GM15510 (cell line): ENCODE results near the gene SND1.

Source experiments
- POLR2A ChIP-seq: IDR thresholded peaks from 3 replicates; pipeline ENCODE4 v1.6.1; 2011; ENCODE audit warnings: borderline replicate concordance; ENCODE audit not compliant: insufficient read length; ENCODE audit errors: extremely low read depth

The SND1 gene

DNA sequence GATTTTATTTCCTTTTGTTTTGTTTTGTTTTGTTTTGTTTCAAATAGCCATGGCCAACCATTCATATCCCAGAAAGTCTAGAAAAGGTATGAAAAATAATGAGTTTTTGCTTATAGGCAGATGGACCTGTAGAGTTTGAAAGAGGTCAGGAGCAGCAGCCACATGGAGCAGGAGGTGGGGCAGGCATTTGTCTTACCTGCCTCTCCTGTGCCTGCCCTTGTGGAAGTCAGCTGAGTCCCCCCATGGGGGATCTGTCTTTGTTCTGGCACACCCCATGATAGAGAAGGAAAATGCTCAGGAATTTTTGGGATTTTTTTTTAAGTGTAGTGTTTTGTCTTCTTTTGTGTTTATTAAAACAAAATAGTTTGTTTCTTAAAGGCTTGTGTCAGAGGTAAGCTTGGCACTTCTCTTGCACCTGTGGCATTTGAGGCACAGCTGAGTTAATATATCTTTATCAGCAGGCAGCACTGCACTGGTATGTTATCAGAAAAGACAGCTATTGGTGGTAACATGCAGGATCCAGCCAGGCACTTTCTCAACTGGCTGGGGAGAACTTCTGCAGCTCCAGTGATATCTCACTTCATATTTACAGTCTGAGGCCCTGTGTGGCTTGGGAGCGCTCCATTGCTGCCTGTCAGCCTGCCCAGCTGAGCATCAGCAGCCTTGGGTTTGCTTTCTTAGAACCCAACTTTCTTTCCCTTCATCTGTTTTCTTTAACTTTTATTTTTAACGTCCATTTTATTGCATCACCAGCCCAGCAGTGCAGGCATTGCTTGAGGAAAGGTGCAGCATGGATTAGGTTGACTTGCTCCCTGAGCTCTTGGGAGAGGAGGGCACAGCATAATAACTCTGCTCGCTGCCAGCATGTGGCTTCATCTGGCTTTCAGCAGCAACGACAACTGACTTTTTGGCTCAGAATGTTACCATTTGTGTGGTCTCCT lies 334.9 kb downstream of the SND1 start:
- TF ChIP-seq POLR2A: no peak

DNA sequence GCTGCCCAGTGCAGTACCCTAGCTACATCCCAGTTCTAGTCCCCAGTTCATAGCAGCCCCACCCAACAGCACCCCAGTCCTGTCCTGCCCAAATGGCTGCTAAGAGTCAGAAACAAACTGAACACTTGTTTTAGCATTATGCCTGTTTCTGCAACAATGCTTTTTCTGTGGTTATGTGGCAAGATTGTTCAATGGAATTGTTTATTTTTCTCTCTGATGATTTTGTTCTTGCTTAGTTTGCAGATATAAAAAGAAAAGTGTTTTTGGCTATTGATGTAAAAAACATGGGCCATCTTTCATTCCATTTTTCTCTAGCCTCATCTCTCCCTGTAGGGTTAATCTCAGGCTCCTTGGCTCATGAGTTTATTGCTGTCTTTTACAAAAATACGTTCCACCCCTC lies 336.8 kb downstream of the SND1 start:
- no peak for TF ChIP-seq POLR2A

DNA sequence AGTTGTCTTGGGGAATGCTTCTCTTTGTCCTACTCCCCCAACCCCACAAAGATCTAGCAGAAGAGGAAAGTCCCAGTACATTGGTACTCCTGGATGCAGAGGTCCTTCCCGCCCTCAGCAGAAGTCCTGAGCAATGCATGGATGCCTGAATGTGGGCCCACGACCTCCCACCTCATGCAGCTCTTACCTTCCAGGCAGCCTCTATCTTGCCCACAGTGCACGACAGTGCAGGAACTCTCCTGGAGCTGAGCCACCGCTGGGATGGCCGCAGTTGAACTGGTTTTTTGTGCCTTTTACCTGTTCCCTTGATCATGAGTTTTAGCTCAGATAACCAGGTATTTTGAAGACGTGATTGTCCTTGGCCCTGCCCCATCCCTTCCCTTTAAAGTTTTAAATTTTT lies 341.3 kb downstream of the SND1 start:
- TF ChIP-seq POLR2A: no peak

DNA sequence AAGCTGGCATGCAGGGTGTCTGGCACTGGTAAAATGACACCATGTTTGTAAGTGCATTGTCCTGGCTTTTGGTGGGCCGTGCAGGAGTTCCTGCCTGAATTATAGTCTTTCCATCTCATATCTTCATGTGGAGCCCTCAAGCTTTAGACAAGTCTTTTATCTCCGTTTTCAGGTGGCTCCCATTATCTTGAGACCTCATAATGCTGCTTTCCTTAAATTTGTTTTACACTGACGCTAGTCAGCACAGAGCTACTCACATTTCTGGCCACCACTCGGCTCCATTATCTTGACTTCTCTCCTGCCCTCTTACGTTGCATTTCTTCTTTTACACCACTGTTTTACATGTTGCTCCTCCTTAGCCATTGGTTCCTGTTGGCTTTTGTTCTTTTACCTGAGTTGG lies 342.0 kb downstream of the SND1 start:
- no peak for TF ChIP-seq POLR2A

DNA sequence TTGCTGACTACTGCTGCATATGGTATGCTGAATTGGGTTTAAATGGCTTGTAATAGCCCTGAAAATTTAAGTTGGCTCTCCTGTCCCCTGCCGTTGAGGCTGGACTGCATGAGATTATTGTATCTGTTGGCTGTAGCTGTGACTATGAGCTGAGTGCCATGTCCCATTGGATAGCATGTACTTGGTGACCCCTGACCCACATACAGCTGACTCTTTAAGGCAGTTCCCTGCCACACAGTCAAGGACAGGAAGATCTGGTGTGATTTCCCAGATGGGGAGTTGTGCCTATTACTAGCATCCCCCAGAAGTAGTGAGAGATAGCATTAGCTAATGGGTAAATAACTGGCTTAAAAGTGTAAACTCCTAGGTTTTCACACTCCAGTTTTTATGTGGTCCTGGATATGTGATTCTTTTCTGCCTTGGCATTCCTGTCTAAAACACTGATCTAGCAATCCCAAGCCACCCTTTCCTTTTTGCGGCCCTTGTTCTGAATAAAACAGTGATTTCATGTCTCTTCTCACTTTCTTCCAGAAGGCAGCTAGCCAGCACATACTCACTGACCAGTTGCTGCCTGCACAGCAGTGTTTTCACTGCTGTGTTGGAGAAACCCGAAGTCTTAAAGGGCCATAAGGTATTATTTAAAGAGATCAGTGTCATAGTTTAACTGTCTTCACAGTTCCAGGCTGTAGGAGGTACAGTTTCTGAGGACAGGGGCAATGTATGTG lies 343.3 kb downstream of the SND1 start:
- no peak for TF ChIP-seq POLR2A

DNA sequence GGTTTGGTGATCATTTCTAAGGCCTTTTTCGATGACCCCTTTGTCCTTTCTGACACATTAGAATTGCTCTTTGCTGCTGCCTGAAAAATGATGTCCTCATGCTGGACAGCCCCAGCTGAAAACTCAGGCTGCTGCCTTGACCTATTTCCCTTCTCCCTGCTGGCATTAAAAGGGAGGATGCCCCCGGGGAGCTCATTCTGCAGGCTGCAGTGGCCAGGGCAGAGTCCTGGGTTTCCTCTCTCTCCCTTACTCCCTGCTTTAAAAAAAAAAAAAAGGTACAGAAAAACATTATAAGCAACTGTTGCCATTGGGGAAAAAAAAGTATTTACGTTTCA lies 343.9 kb downstream of the SND1 start:
- no peak for TF ChIP-seq POLR2A

DNA sequence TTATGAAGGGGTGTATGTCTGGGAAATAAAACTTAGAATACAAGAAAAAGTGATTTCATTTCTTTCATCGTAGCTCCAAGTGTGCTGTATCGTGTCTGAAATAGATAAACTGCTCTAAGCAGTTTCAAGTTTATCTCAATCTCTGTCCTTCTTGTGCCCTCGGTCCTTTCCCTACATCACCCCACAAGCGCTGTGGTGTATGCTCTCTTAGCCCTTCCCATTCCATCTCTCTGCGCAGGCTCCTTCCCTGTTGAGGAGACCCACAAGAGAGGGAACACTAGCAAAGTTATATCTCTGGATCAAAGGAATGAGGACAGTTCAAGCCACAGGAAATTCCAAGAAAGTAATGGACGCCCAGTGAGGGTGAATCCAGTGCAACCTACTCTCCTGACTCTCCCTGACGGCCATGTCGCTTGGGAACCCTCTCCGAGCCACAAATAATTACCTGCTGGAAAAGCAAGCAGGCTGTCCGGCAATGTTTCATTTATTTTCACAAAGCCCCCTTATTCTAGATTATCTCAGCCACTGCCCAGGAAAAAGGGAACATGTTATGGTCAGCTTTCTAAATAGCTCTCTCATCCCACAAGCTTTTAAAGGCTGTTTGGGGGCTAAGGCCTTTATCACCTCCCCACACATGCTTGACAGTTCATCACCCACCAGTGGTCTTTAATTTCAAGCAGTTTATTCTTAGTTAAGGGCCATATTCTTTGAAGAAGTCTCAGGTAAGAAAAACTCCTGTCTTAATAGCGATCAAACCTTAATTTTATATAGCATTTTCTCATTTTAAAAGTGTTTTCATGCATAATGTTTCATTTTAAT lies 344.5 kb downstream of the SND1 start:
- no peak for TF ChIP-seq POLR2A

DNA sequence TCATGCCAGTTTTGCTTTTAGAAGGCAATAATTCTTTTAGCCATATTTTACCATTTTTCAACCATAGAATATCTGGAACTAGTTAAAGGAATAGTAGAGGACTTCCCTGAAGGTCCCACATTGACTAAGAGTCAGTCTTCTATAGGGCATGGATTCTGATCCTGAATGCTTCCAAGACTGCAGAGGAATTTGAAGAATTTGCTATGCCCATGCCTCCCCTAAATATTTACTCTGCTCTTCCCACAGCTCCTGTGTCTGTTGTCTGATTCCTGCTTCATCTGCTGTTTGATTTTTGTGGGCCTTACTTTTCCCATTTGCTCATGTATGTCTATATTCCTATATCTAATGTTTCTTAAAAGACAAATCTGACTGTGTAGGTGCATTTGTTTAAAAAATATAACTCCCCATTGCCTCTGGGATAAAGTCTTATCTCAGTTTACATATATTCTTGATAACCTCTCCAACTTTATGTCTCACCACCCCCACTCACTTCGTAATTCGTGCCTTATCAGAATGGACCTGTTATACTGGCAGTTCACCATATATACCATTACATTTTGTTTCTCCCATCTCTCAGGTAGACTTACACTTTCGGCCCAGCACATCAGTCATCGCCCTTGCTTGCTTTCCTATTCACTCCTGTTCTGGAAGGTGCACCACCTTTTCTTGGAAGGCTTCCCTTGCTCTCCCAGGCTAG lies 345.4 kb downstream of the SND1 start:
- no peak for TF ChIP-seq POLR2A

DNA sequence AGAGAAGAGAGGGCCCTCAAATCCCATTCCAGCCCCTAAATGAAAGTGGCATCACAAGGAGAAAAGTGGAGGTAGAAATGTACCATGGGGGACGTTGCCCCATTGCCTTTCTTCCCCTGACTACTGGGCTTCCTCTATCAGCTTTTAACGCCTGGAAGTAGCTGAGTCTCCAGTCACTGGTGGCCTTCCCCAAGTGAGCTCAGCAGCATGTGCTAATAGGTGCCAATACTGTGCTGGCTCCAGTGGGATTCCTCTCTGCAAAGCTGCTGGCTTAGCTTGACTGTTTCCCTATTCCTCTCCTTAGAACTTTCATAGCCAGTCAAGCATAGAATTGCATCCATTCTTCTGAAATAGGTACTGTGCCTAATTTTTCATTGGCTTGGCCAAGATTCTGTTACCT lies 346.7 kb downstream of the SND1 start:
- TF ChIP-seq POLR2A: no peak

DNA sequence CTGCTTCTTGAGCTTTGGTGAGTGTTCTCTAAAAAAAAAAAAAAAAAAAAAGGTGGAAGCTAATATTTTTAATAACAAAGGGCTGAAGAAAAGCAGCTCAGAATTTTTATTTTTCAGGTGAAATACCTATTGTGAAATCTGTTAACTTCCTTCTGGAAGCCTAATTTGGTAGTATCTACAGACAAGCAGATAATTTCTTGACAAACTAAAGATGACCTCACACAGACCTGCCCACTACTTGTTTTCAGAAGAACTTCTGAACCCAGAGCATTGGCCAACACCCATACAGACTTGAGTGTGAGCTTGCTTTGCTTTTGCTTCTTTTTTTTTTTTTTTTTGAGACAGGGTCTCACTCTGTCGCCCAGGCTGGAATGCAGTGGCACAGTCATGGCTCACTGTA lies 348.1 kb downstream of the SND1 start:
- no peak for TF ChIP-seq POLR2A

DNA sequence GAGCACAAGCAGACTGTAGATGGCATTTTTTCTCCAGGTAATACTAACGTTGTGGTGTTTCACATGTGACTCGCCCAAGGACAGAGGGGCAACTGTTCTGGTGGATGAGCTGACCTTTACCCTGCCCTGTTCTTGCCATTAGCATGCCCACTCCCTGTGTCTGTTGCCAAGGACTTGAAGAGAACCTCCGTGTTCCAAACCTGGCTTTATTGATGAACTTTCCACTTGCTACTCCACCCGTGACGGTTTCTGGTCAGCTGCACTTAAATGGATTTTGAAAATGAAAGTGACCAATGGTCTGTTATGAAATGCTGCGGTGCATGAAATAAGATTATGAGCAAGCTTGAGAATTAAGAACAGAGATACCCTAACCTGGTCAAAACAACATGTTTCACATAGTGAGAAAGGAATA lies 348.9 kb downstream of the SND1 start:
- no peak for TF ChIP-seq POLR2A

DNA sequence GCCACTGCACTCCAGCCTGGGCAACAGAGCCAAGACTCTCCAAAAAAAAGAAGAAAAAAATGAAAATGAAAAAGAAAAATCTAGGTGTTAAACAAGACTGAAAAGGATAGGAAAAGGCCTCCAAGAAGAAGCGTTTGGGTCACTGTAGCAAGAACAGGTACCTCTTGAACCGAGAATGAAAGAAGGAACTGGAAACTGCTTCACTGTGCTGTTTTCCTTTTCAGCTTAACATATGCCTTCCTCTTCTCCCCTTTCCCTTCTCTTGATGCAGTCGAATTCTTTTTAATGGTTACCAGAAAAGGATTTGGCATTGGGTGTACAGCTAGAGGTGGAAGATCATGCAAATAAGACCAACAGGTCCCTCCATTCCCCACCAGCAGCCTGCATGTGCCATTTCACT lies 351.2 kb downstream of the SND1 start:
- TF ChIP-seq POLR2A: no peak

DNA sequence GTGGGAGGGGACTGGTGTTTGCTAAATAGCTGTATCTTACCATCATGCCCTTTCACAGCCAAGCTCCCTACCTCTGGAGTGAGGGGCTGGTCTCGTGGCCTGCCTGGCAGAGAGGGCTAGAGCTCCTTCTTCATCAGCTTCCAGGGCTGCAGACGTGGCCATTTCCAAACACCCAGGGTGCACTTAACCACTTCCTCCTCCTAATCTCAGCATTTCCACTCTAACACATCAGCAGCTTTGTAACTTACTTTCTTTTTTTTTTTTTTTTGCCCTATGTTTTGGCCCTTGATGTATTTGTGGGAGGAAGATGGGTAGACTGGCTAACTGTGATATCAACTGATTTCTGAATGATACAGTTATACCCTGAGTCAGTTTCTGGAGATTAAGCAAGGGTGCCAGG lies 351.8 kb downstream of the SND1 start:
- TF ChIP-seq POLR2A: no peak

DNA sequence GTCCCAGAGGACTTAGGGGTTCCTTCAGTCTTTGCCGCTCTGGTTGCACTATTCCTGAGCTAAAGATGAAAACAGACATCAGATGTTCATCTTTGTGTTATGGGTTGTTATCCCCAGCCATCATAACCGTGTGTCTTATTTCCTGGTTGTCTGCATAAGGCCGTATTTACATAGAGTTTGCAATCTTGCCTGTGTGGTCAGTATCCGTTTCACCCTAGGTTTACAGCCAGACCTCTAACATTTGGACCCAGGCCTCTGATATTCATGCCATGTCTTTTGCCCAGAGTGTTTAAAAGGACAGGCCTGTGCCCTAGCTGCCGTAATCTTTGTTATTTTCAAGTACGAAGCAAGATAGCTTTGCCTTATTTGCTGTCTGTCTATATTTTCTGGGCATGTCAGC lies 352.6 kb downstream of the SND1 start:
- no peak for TF ChIP-seq POLR2A
